ENCODE data around the gene POTEM.
"Not testable (repeated sequence)": the region's sequence is repeated elsewhere in the genome, so short reads cannot be mapped to it uniquely, and the experiment has no call there.

POTEM gene

GRCh38 chr14:19027895-19028294 is 60.7 kb downstream of the POTEM start:
- not testable (repeated sequence) for H3K4me3 ChIP-seq, H3K27ac ChIP-seq

DNA sequence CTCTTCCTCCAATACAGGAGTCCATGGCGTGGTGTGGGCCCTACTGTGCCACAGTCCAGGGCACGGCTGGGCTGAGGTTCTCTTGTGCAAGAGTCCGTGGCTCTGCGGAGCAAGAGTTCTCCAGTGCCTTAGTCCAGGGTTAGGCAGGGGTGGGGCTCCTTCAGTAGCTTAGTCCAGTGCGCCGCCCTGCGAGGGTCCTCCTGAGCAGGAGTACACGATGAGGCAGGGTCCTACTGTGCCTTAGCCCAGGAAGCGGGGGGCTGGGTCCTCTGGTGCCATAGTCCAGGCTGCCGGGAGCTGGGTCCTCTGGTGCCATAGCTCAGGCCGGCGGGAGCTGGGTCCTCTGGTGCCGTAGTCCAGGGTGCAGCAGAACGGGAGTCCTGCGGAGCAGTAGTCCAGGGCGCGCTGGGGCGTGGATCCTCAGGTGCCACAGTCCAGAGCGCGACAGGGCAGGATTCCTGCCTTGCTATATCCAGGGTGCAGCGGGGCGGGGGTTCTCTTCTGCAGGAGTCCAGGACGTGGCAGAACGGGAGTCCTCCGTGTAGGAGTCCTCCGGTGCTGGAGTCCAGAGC is 69.7 kb downstream of the POTEM start:
- H3K27ac ChIP-seq, H3K4me3 ChIP-seq: not testable (repeated sequence)

DNA sequence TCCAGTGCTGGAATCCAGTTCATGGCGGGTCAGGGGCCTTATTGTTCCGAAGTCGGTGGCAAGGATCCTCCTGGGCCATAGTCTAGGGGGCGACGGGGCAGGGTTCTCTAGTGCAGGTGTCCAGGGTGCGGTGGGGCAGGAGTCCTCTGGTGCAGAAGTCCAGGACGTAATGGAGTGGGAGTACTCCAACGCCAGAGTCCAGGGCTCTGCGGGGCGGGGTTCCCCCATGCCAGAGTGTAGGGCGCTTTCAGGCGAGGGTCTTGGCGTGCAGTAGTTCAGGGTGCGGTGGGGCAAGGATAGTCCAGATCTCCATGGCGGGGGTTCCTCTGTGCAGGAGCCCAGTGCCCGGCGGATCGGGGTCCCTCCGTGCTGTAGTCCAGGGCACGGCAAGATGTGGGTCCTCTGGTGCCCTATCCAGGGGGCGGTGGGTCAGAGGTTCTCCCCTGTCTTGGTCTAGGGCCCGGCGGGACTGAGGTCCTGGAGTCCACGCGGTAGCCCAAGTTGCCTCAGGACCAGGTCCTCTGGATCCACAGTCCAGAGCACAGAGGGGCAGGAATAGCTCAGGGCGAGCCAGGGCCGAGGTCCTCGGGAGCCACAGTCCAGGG is 70.9 kb downstream of the POTEM start:
- not testable (repeated sequence) for H3K27ac ChIP-seq, H3K4me3 ChIP-seq

GRCh38 chr14:19038785-19039184 is 71.6 kb downstream of the POTEM start:
- not testable (repeated sequence) for H3K4me3 ChIP-seq, H3K27ac ChIP-seq

GRCh38 chr14:19043384-19043783 is 76.2 kb downstream of the POTEM start:
- H3K27ac ChIP-seq, H3K4me3 ChIP-seq: not testable (repeated sequence)
